Loucy (cell line): ENCODE data around the gene TAF7L.

Experiments
- H2AFZ ChIP-seq: fragments of 200-600 bp; sonication (generic); 2 replicates; pipeline ENCODE4 v1.6.0; 2016; ENCODE audit warnings: antibody characterized with exemption, mild to moderate bottlenecking, low read length, moderate library complexity
- H3F3A ChIP-seq: fragments of 200-600 bp; 2 replicates; pipeline ENCODE4 v1.6.0; 2016; ENCODE audit warnings: antibody characterized with exemption, low read depth, mild to moderate bottlenecking
- H3K27me3 ChIP-seq: fragments of 200-600 bp; sonication (generic); 2 replicates; pipeline ENCODE4 v1.6.1; 2014; ENCODE audit warnings: low read length, mild to moderate bottlenecking; ENCODE audit not compliant: insufficient read depth, poor library complexity, severe bottlenecking
- H3K36me3 ChIP-seq: fragments of 200-600 bp; sonication (generic); 2 replicates; pipeline ENCODE4 v1.6.1; 2016; ENCODE audit warnings: low read length; ENCODE audit not compliant: insufficient read depth
- H3K4me1 ChIP-seq: fragments of 200-600 bp; sonication (generic); 2 replicates; pipeline ENCODE4 v1.5.1; 2014; ENCODE audit warnings: low read length, mild to moderate bottlenecking; ENCODE audit not compliant: insufficient read depth, poor library complexity, severe bottlenecking
- H3K4me2 ChIP-seq: fragments of 200-600 bp; sonication (generic); 2 replicates; pipeline ENCODE4 v1.6.0; 2014; ENCODE audit warnings: antibody characterized with exemption, low read length, low read depth, mild to moderate bottlenecking; ENCODE audit not compliant: poor library complexity, severe bottlenecking
- H3K4me3 ChIP-seq: fragments of 200-600 bp; sonication (generic); 2 replicates; pipeline ENCODE4 v1.5.1; 2014; ENCODE audit warnings: low read length, mild to moderate bottlenecking, mixed read lengths; ENCODE audit not compliant: poor library complexity, severe bottlenecking
- H3K79me2 ChIP-seq: fragments of 200-600 bp; sonication (generic); 2 replicates; pipeline ENCODE4 v1.6.1; 2014; ENCODE audit warnings: low read length; ENCODE audit not compliant: insufficient read depth
- H3K9ac ChIP-seq: fragments of 200-600 bp; sonication (generic); 2 replicates; pipeline ENCODE4 v1.6.0; 2014; ENCODE audit warnings: mild to moderate bottlenecking, low read depth, low read length, moderate library complexity; ENCODE audit not compliant: poor library complexity, severe bottlenecking
- H3K9me2 ChIP-seq: fragments of 200-600 bp; sonication (generic); replicated peaks from 2 replicates; pipeline ENCODE4 v1.6.1; 2016; ENCODE audit warnings: low read depth, low read length, mixed read lengths
- H3K9me3 ChIP-seq: fragments of 200-600 bp; sonication (generic); 2 replicates; pipeline ENCODE4 v1.6.1; 2014; ENCODE audit warnings: mild to moderate bottlenecking, antibody characterized with exemption, low read length, low read depth; ENCODE audit not compliant: insufficient read depth
- H4K20me1 ChIP-seq: fragments of 200-600 bp; sonication (generic); 2 replicates; pipeline ENCODE4 v1.6.0; 2014; ENCODE audit warnings: antibody characterized with exemption, low read length, mild to moderate bottlenecking; ENCODE audit not compliant: insufficient read depth, poor library complexity, severe bottlenecking
- EZH2phosphoT487 ChIP-seq: fragments of 200-600 bp; IDR thresholded peaks from 2 replicates; pipeline ENCODE4 v1.6.1; 2018; ENCODE audit warnings: antibody characterized with exemption, mild to moderate bottlenecking, moderate library complexity, borderline replicate concordance
- TF ChIP-seq, protein P1 (sequence below): fragments of 200-600 bp; sonication (generic); conservative IDR thresholded peaks from 2 replicates; pipeline ENCODE4 v1.5.1; 2014; ENCODE audit warnings: mild to moderate bottlenecking, antibody characterized with exemption, low read length

TAF7L gene

DNA sequence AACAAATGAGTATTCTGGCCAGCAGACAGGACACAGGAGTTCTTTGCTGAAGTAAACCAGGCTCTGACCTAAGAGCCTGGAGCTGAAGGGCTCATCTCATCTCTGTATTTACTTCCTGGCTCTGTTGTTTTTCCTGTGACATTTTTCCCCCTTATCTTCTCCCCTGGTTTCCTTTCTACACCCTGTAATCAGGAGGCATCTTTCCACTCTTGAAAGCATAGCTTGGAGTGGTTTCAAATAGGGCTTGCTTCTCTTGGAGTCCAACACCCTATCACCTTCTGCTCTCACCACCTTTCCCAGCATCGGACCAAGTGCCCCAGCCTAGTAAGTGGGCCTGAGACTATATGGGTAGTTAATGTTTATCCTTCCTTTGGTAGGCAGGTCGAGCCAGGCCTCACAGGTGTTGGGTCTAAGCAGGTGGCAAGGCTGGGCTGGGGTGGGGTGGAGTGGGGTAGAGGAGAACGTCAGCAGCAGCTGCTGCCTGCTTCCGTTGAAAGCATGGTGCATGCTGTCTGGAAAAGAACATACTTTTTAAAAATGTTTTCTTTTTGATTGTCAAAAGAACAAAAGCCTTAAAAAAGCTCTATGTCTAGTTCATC is 70.4 kb downstream of the TAF7L start:
- H2AFZ ChIP-seq: no peak overlapping the region
- no peak overlapping the region for H3K9ac ChIP-seq
- no peaks in the 10 kb centered on the region for H3K9me3 ChIP-seq
- no peaks in the 10 kb centered on the region for H3K4me1 ChIP-seq
- H3F3A ChIP-seq: no peaks in the 10 kb centered on the region
- H3K36me3 ChIP-seq: no peaks in the 10 kb centered on the region
- TF ChIP-seq, protein P1, sequence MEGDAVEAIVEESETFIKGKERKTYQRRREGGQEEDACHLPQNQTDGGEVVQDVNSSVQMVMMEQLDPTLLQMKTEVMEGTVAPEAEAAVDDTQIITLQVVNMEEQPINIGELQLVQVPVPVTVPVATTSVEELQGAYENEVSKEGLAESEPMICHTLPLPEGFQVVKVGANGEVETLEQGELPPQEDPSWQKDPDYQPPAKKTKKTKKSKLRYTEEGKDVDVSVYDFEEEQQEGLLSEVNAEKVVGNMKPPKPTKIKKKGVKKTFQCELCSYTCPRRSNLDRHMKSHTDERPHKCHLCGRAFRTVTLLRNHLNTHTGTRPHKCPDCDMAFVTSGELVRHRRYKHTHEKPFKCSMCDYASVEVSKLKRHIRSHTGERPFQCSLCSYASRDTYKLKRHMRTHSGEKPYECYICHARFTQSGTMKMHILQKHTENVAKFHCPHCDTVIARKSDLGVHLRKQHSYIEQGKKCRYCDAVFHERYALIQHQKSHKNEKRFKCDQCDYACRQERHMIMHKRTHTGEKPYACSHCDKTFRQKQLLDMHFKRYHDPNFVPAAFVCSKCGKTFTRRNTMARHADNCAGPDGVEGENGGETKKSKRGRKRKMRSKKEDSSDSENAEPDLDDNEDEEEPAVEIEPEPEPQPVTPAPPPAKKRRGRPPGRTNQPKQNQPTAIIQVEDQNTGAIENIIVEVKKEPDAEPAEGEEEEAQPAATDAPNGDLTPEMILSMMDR: no peak
- TF ChIP-seq EZH2phosphoT487: no peak
- no peak overlapping the region for H3K4me3 ChIP-seq
- H4K20me1 ChIP-seq: no peaks in the 10 kb centered on the region
- no peaks in the 10 kb centered on the region for H3K9me2 ChIP-seq
- H3K79me2 ChIP-seq: no peaks in the 10 kb centered on the region
- no peaks in the 10 kb centered on the region for H3K27me3 ChIP-seq
- no peak overlapping the region for H3K4me2 ChIP-seq

DNA sequence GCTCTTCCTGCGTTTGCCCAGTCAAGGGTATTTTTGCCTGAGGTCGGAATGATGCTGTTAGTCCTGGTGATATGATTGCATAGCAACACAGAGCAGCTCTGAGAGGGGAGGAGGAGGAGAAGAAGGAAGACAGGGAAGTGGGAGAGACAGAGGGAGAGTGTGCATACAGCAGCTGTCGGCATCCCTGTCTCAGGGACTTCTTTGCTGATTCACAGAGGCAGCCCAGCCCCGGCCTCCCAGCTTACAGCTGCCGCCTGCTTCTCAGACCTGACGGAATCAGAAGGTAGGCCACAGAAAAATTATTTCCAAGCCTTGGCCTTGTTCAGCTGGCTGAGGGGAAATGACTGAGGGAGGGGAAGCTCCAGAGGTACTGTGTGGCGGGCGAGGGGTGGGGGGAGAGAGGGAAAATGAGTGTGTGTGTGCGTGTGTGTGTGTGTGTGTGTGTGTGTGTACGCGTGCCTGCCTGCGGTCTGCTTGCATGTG is 71.2 kb downstream of the TAF7L start:
- H3F3A ChIP-seq: no peaks in the 10 kb centered on the region
- no peak overlapping the region for H3K9ac ChIP-seq
- H4K20me1 ChIP-seq: no peaks in the 10 kb centered on the region
- H3K27me3 ChIP-seq: no peaks in the 10 kb centered on the region
- no peaks in the 10 kb centered on the region for H3K9me2 ChIP-seq
- TF ChIP-seq, protein P1: no peak
- TF ChIP-seq EZH2phosphoT487: no peak
- H3K4me1 ChIP-seq: no peaks in the 10 kb centered on the region
- H3K36me3 ChIP-seq: no peaks in the 10 kb centered on the region
- no peak overlapping the region for H3K4me2 ChIP-seq
- no peak overlapping the region for H2AFZ ChIP-seq
- H3K79me2 ChIP-seq: no peaks in the 10 kb centered on the region
- no peaks in the 10 kb centered on the region for H3K9me3 ChIP-seq
- no peak overlapping the region for H3K4me3 ChIP-seq

DNA sequence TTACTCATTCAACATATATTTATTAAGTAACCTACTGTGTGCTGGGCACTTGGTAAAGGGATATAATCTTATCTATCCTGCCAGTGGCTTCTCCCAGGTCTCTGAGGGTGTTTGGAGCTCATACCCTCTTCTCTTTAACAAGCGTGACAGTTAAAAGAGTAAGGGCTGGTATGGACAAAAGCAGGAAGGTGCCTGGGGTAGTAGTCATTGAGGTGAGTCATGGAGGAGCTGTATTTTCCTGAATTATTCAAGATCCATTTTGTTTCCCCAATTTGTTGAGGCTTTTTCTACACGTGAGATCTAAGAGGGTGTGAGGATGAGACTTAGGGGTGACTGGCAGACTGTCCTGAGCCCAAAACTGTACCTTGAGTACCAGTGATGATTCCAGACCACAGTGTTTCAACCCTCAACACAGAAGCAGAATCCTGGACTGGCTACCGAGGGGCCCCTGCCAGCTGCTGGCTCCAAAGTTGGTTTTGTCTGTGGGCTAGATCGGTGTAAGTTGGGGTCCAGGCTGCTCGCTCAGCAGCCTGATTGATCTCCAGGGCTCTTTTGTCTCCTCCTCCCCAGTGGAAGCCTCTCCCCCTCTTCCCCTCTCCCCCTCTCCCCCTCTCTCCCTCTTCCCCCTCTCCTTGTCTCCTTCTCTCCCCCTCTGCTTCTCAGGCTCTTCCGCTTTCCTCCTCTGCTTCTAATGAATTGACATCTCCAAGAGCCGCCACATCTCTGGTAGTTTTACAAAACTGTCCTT is 71.8 kb downstream of the TAF7L start, which contains the start of gene DRP2:
TSS of gene DRP2 (plus strand) at position 671 of the 748 bp plus-strand sequence. CDS start 11,862 bp downstream, outside the sequence.
- Histone ChIP-seq H3K4me3 (no peak within 1 kb of the TSS), H3K9me3 (no peaks in the 10 kb centered on the region), H3F3A (no peaks in the 10 kb centered on the region), H3K9me2 (no peaks in the 10 kb centered on the region), H3K4me2 (no peak within 1 kb of the TSS), H4K20me1 (no peaks in the 10 kb centered on the region), H3K4me1 (no peaks in the 10 kb centered on the region), H3K36me3 (no peaks in the 10 kb centered on the region), H3K27me3 (no peaks in the 10 kb centered on the region), H3K9ac (no peak within 1 kb of the TSS), H3K79me2 (no peaks in the 10 kb centered on the region), H2AFZ (no peak within 1 kb of the TSS)
- no peak for TF ChIP-seq EZH2phosphoT487
- TF ChIP-seq, protein P1: no peak
